ENCODE data around the gene PSME4. TPM values are rescaled to one million over a fixed set of nuclear protein-coding genes. Genes with fewer than 3 reads are reported as not detected.

Gene PSME4, protein sequence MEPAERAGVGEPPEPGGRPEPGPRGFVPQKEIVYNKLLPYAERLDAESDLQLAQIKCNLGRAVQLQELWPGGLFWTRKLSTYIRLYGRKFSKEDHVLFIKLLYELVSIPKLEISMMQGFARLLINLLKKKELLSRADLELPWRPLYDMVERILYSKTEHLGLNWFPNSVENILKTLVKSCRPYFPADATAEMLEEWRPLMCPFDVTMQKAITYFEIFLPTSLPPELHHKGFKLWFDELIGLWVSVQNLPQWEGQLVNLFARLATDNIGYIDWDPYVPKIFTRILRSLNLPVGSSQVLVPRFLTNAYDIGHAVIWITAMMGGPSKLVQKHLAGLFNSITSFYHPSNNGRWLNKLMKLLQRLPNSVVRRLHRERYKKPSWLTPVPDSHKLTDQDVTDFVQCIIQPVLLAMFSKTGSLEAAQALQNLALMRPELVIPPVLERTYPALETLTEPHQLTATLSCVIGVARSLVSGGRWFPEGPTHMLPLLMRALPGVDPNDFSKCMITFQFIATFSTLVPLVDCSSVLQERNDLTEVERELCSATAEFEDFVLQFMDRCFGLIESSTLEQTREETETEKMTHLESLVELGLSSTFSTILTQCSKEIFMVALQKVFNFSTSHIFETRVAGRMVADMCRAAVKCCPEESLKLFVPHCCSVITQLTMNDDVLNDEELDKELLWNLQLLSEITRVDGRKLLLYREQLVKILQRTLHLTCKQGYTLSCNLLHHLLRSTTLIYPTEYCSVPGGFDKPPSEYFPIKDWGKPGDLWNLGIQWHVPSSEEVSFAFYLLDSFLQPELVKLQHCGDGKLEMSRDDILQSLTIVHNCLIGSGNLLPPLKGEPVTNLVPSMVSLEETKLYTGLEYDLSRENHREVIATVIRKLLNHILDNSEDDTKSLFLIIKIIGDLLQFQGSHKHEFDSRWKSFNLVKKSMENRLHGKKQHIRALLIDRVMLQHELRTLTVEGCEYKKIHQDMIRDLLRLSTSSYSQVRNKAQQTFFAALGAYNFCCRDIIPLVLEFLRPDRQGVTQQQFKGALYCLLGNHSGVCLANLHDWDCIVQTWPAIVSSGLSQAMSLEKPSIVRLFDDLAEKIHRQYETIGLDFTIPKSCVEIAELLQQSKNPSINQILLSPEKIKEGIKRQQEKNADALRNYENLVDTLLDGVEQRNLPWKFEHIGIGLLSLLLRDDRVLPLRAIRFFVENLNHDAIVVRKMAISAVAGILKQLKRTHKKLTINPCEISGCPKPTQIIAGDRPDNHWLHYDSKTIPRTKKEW (N-terminal part only)
- total RNA-seq: 73.2 and 74.3 TPM in 2 replicates

DNA sequence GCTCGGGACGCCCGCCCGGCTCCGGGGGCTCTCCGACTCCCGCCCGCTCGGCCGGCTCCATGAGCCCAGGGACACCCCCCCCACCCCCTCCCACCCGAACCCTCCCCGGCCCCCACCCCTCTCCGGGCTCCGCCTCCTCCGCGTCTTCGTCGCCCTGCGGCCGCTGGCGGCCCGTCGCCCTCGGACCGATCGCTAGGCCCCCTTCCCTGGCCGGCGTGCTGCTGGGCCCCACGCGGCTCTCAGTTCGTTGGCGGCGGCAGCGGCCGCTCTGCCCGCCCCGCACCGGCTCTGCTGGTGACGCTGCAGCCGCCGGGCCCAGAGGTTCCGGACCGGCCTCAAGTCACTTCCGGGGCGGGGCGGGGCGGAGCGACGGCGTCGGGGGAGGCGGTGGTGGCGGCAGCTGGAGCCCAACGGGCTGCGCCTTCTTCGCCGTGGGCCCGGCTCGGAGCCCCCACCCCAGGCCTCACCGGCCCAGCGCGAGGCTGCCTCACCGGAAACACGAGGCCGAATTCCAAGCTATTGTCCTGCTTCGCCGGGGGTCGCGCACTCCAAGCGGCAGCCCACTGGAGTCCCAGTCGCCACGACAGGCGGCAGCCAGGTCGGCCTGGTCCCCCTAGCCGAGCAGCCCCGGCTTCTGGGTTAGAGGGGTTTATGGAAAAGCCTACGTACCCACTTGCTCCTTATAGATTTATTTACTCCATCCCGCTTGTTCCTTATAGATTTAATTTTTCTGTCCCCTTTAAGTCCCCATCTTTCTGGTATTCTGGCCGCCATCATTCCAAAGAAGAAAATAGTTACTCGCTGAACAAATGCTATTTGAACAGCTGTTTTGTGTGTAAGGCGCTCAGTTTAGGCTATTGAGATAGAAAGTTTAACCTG is at the start of gene PSME4:
Gene PSME4 (minus strand): TSS at position 270 of the 879 bp plus-strand sequence. CDS start 209 bp downstream, at position 61.
- Mint-ChIP-seq H3K4me3 (peak within 1 kb of the TSS; percentile 94), H3K27me3 (no peaks in the 10 kb centered on the region), H3K4me1 (peaks cover 49% of the 10 kb centered on the region), H3K9me3 (no peaks in the 10 kb centered on the region), H3K27ac (peak within 1 kb of the TSS; percentile 94), H3K36me3 (ENCODE audit: low read depth) (peaks cover 34% of the 10 kb centered on the region)
- intact Hi-C loops (cut with micrococcal nuclease): loop anchor here (1.0 to 5.0 kb wide), 7 partner anchors 34 to 1646 kb away; partner anchors contain the start of genes ACYP2, CHAC2, EML6 and PPP4R3B
- DNase-seq (peak; percentile 97), ATAC-seq (ENCODE audit: low read depth) (peak; percentile 90)
- CTCF ChIA-PET: interaction anchor here (1.8 kb wide), 1 partner anchor 136 kb away, joined by 6 read pairs; no protein-coding TSS in a partner anchor
- TF ChIP-seq, protein P1, sequence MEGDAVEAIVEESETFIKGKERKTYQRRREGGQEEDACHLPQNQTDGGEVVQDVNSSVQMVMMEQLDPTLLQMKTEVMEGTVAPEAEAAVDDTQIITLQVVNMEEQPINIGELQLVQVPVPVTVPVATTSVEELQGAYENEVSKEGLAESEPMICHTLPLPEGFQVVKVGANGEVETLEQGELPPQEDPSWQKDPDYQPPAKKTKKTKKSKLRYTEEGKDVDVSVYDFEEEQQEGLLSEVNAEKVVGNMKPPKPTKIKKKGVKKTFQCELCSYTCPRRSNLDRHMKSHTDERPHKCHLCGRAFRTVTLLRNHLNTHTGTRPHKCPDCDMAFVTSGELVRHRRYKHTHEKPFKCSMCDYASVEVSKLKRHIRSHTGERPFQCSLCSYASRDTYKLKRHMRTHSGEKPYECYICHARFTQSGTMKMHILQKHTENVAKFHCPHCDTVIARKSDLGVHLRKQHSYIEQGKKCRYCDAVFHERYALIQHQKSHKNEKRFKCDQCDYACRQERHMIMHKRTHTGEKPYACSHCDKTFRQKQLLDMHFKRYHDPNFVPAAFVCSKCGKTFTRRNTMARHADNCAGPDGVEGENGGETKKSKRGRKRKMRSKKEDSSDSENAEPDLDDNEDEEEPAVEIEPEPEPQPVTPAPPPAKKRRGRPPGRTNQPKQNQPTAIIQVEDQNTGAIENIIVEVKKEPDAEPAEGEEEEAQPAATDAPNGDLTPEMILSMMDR (IDR thresholded peaks at IDR 0.05): no peak
- POLR2A ChIA-PET: interaction anchor here (0.7 to 3.4 kb wide), 19 partner anchors 9 to 702 kb away, joined by 3 to 37 read pairs (median 4); partner anchors contain the start of genes ACYP2 and CHAC2

DNA sequence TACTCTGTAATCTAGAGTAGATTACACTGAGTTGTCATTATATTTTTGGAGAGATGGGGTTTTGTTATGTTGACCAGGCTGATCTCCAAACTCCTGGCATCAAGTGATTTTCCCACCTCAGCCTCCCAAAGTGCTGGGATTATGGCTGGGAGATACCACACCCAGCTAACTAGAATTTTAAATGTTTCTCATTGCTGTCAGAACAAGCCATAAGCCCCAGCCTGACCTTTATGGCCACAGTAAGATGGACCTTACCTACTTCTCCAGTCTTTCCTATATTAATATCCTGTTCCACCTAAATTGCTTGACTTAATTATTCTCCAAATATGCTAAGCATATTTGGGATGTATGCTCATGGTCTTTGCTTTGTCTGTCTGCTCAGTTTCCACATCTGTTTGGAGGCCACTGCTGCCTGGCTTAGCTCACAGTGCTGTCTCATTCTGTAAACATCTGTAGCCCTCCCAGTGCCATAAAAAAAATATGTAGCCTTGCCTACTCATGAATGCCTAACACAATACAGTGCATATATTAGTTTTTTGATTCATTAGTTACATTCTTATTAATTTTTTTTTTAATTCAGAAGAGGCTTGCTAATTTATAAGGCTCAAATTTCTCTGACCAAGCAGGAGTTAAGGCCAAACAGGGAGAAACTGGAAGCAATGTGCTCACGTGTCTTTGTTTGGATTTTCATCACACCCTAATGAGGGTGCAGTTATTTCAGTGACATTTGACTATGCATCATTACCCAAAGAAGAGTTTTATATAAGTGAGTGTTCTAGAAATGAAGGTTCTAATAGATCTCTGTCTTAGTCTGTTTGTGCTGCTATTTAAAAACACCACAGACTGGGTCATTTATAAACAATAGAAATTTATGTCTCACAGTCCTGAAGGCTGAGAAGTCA is 45.3 kb upstream of the PSME4 start:
- Mint-ChIP-seq H3K27me3 (no peaks in the 10 kb centered on the region), H3K9me3 (peaks cover 5% of the 10 kb centered on the region), H3K27ac (peak overlapping the region; percentile 30), H3K36me3 (ENCODE audit: low read depth) (peaks cover 17% of the 10 kb centered on the region), H3K4me1 (peaks cover 37% of the 10 kb centered on the region), H3K4me3 (no peak overlapping the region)
- intact Hi-C loops (cut with micrococcal nuclease): no loop called here
- ChIA-PET CTCF (no interaction called here), POLR2A (interaction anchor here (0.7 kb wide), 1 partner anchor 248 kb away, joined by 4 read pairs; no protein-coding TSS in a partner anchor)
- no peak for ATAC-seq (ENCODE audit: low read depth)
- DNase-seq: no peak
- TF ChIP-seq, protein P1 (IDR thresholded peaks at IDR 0.05): no peak

DNA sequence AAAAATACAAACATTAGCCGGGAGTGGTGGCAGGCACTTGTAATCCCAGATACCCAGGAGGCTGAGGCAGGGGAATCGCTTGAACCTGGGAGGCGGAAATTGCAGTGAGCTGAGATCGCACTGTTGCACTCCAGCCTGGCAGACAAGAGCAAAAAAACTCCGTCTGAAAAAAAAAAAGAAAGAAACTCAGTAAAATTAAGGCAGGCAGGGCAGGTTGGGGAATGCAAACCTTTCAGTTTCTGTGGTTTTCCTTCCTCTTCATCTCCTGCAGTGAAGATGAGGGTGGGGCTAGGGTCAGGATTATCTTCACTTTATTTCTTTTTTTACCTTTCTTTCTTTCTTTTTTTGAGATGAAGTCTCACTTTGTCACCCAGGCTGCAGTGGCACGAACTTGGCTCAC is 43.2 kb upstream of the PSME4 start:
- H3K27ac Mint-ChIP-seq: peak overlapping the region; percentile 77
- TF ChIP-seq, protein P1 (IDR thresholded peaks at IDR 0.05): no peak
- intact Hi-C loops (cut with micrococcal nuclease): loop anchor here (5.0 kb wide), 1 partner anchor 33 kb away; no protein-coding TSS in a partner anchor
- no peak for ATAC-seq (ENCODE audit: low read depth)
- H3K9me3 Mint-ChIP-seq: no peaks in the 10 kb centered on the region
- no peaks in the 10 kb centered on the region for H3K27me3 Mint-ChIP-seq
- CTCF ChIA-PET: no interaction called here
- peaks cover 12% of the 10 kb centered on the region for H3K36me3 Mint-ChIP-seq (ENCODE audit: low read depth)
- POLR2A ChIA-PET: interaction anchor here (0.7 to 0.8 kb wide), 3 partner anchors 19 to 90 kb away, joined by 3 to 9 read pairs (median 3); no protein-coding TSS in a partner anchor
- DNase-seq: no peak
- peaks cover 49% of the 10 kb centered on the region for H3K4me1 Mint-ChIP-seq
- peak overlapping the region; percentile 56 for H3K4me3 Mint-ChIP-seq
